AG04450 (cell line): Measurements from ENCODE around the gene PHRF1. TPM values are rescaled to one million over a fixed set of nuclear protein-coding genes. Genes with fewer than 3 reads are reported as not detected.

Experiments used
- CTCF ChIA-PET: fragments of 300-600, 350-600 bp; formaldehyde crosslinking; extraction: SDS; loops from one replicate; lab custom pipeline; 2022; ENCODE audit warnings: antibody characterized with exemption, inconsistent platforms; lab: Charles Lee
- POLR2A ChIA-PET: fragments of 350-600 bp; formaldehyde crosslinking; extraction: SDS; loops from one replicate; lab custom pipeline; 2021; ENCODE audit warnings: antibody characterized with exemption, inconsistent platforms; lab: Yijun Ruan, JAX
- DNase-seq: peaks from one replicate; pipeline ENCODE4 v3.0.0-alpha.2; 2011; ENCODE audit warnings: low read depth, low spot score
- H3K27ac ChIP-seq: one replicate; pipeline ENCODE4 v1.5.1; 2012; ENCODE audit warnings: low read depth, low read length, control low read depth
- H3K27me3 ChIP-seq: one replicate; pipeline ENCODE4 v1.6.0; 2012; ENCODE audit warnings: low read length; ENCODE audit not compliant: control insufficient read depth, insufficient read depth
- H3K4me3 ChIP-seq: 2 replicates; pipeline ENCODE4 v1.5.1; 2011; ENCODE audit warnings: mild to moderate bottlenecking, low read depth, low read length, control low read depth
- H3K9me3 ChIP-seq: 2 replicates; pipeline ENCODE4 v1.5.1; 2012; ENCODE audit warnings: low read length; ENCODE audit not compliant: control insufficient read depth, insufficient read depth
- CTCF ChIP-seq: IDR thresholded peaks from 2 replicates; pipeline ENCODE4 v1.5.1; 2011; ENCODE audit warnings: low read depth, low read length, control low read depth, inconsistent platforms
- polyA plus RNA-seq: library from polyadenylated mRNA; depleted of rRNA; stranded (reverse); fragments of >200 nt; gene quantifications from 2 replicates; pipeline ENCODE4 v1.2.3, GENCODE V29; 2011

Gene PHRF1
- polyA plus RNA-seq, 1 experiment, result 7.3 TPM

- no peaks in the 10 kb centered on the region for H3K27me3 ChIP-seq
- no peak for DNase-seq
- H3K27ac ChIP-seq, result no peak overlapping the region
- ChIA-PET CTCF (no interaction called here), POLR2A (no interaction called here)
- H3K9me3 ChIP-seq, result peaks cover 11% of the 10 kb centered on the region; the same call in 1 of the 2 replicates
- TF ChIP-seq CTCF, result no peak
- no peak overlapping the region for H3K4me3 ChIP-seq
These were observed 51.0 kb downstream of the PHRF1 start for GRCh38 chr11:627308-627576.

GRCh38 chr11:628056-628455 lies 51.8 kb downstream of the PHRF1 start:
- ChIA-PET POLR2A (no interaction called here), CTCF (interaction anchor here (0.7 kb wide), 1 partner anchor 19 kb away, joined by 3 read pairs; no protein-coding TSS in a partner anchor)
- Histone ChIP-seq H3K9me3 (peaks cover 11% of the 10 kb centered on the region; the same call in 1 of the 2 replicates), H3K4me3 (no peak overlapping the region), H3K27me3 (no peaks in the 10 kb centered on the region), H3K27ac (peak overlapping the region; percentile 47)
- TF ChIP-seq CTCF, result no peak
- DNase-seq, result no peak

GRCh38 chr11:629237-629583 lies 52.9 kb downstream of the PHRF1 start:
- H3K4me3 ChIP-seq, result no peak overlapping the region
- no peak overlapping the region for H3K27ac ChIP-seq
- TF ChIP-seq CTCF, result no peak
- POLR2A ChIA-PET, result interaction anchor here (0.7 kb wide), 1 partner anchor 60 kb away, joined by 3 read pairs; no protein-coding TSS in a partner anchor
- no peak for DNase-seq
- CTCF ChIA-PET, result no interaction called here
- peaks cover 11% of the 10 kb centered on the region; the same call in 1 of the 2 replicates for H3K9me3 ChIP-seq
- H3K27me3 ChIP-seq, result no peaks in the 10 kb centered on the region

- H3K27me3 ChIP-seq, result peaks cover under 1% of the 10 kb centered on the region
- ChIA-PET POLR2A (no interaction called here), CTCF (no interaction called here)
- no peak overlapping the region for H3K27ac ChIP-seq
- no peak for DNase-seq
- peaks cover 11% of the 10 kb centered on the region; the same call in 1 of the 2 replicates for H3K9me3 ChIP-seq
- no peak overlapping the region for H3K4me3 ChIP-seq
- TF ChIP-seq CTCF, result no peak
These were observed 54.6 kb downstream of the PHRF1 start for GRCh38 chr11:630871-631270.

- no peak for DNase-seq
- CTCF ChIA-PET, result no interaction called here
- no peak for TF ChIP-seq CTCF
- H3K4me3 ChIP-seq, result no peak overlapping the region
- POLR2A ChIA-PET, result interaction anchor here (0.6 kb wide), 1 partner anchor 16 kb away, joined by 4 read pairs; no protein-coding TSS in a partner anchor
- H3K27ac ChIP-seq, result no peak overlapping the region
- H3K9me3 ChIP-seq, result no peaks in the 10 kb centered on the region; the same call in 1 of the 2 replicates
- H3K27me3 ChIP-seq, result peaks cover 32% of the 10 kb centered on the region
These were observed 59.8 kb downstream of the PHRF1 start for GRCh38 chr11:635945-636510.
